AML-193 (cell line): Measurements from ENCODE around the gene HOXB9.

Experiments used
- DNase-seq, 2 experiments: peaks; one replicate each; lab custom pipeline; 2025; lab: John Stamatoyannopoulos, UW

The HOXB9 gene

GRCh38 chr17:48610282-48611211, 15.6 kb downstream of the HOXB9 start, which contains the start of gene HOXB7:
HOXB7 (minus strand) TSS chr17:48611017; CDS start chr17:48610918, 99 bp downstream.
- no peak for DNase-seq

- no peak for DNase-seq
Observed at GRCh38 chr17:48609759-48610281, 16.3 kb downstream of the HOXB9 start.

GRCh38 chr17:48609033-48609432, 17.1 kb downstream of the HOXB9 start:
- no peak for DNase-seq

GRCh38 chr17:48608494-48608834, 17.7 kb downstream of the HOXB9 start:
- DNase-seq = no peak

- no peak for DNase-seq
Observed at GRCh38 chr17:48606892-48607614, 19.1 kb downstream of the HOXB9 start.

GRCh38 chr17:48605991-48606891, 19.9 kb downstream of the HOXB9 start:
- no peak for DNase-seq

GRCh38 chr17:48605409-48605919, 20.7 kb downstream of the HOXB9 start:
- no peak for DNase-seq

GRCh38 chr17:48604770-48605329, 21.3 kb downstream of the HOXB9 start, which contains the start of gene HOXB6:
HOXB6 (minus strand) TSS chr17:48604986; CDS start chr17:48598150, 6,836 bp downstream.
- peak; percentile 21 to 22 for DNase-seq

GRCh38 chr17:48603959-48604769, 22.0 kb downstream of the HOXB9 start:
- peak; percentile 19 to 29 for DNase-seq

- DNase-seq = no peak
Observed at GRCh38 chr17:48601539-48602425, 24.4 kb downstream of the HOXB9 start.

GRCh38 chr17:48601207-48601538, 25.0 kb downstream of the HOXB9 start:
- no peak for DNase-seq

- no peak for DNase-seq
Observed at GRCh38 chr17:48600244-48601098, 25.7 kb downstream of the HOXB9 start.

- DNase-seq = no peak
Observed at GRCh38 chr17:48599354-48599753, 26.8 kb downstream of the HOXB9 start.

- DNase-seq = no peak
Observed at GRCh38 chr17:48598736-48599135, 27.4 kb downstream of the HOXB9 start.

GRCh38 chr17:48597778-48598631, 28.2 kb downstream of the HOXB9 start:
- no peak for DNase-seq

GRCh38 chr17:48597528-48597777, 28.7 kb downstream of the HOXB9 start:
- no peak for DNase-seq

- DNase-seq = no peak
Observed at GRCh38 chr17:48596735-48597527, 29.2 kb downstream of the HOXB9 start.
